Ecto neural progenitor cell (in vitro differentiated cells): ENCODE results near the gene MYO1E.
A peak's percentile ranks its signal among the peaks of the same experiment; 100 is the strongest.

Experiments
- DNase-seq: peaks from one replicate; pipeline ENCODE4 v3.0.0-alpha.2; 2018; ENCODE audit warnings: low spot score

Gene MYO1E

GRCh38 chr15:59190291-59190690, 182.4 kb downstream of the MYO1E start:
- no peak for DNase-seq

GRCh38 chr15:59189241-59189640, 183.4 kb downstream of the MYO1E start:
- no peak for DNase-seq

GRCh38 chr15:59186501-59186900, 186.2 kb downstream of the MYO1E start:
- no peak for DNase-seq

- DNase-seq, result no peak
Observed at GRCh38 chr15:59185725-59186124, 186.9 kb downstream of the MYO1E start.

GRCh38 chr15:59180945-59181600, 191.6 kb downstream of the MYO1E start:
- no peak for DNase-seq

GRCh38 chr15:59179717-59180116, 193.0 kb downstream of the MYO1E start:
- no peak for DNase-seq

- no peak for DNase-seq
Observed at GRCh38 chr15:59178151-59178695, 194.4 kb downstream of the MYO1E start.

- no peak for DNase-seq
Observed at GRCh38 chr15:59177317-59177660, 195.4 kb downstream of the MYO1E start.

GRCh38 chr15:59176653-59177316, 195.9 kb downstream of the MYO1E start:
- no peak for DNase-seq

- peak; percentile 59 for DNase-seq
Observed at GRCh38 chr15:59174835-59175831, 197.5 kb downstream of the MYO1E start.

- no peak for DNase-seq
Observed at GRCh38 chr15:59174151-59174834, 198.4 kb downstream of the MYO1E start.

- no peak for DNase-seq
Observed at GRCh38 chr15:59173194-59173593, 199.5 kb downstream of the MYO1E start.

- DNase-seq, result no peak
Observed at GRCh38 chr15:59172289-59172901, 200.3 kb downstream of the MYO1E start.

- no peak for DNase-seq
Observed at GRCh38 chr15:59171067-59171397, 201.6 kb downstream of the MYO1E start.

GRCh38 chr15:59170295-59171066, 202.2 kb downstream of the MYO1E start:
- DNase-seq, result no peak

- DNase-seq, result no peak
Observed at GRCh38 chr15:59169251-59169708, 203.4 kb downstream of the MYO1E start.

- no peak for DNase-seq
Observed at GRCh38 chr15:59168536-59168935, 204.1 kb downstream of the MYO1E start.

GRCh38 chr15:59166601-59167265, 205.9 kb downstream of the MYO1E start:
- no peak for DNase-seq

GRCh38 chr15:59166166-59166565, 206.5 kb downstream of the MYO1E start:
- no peak for DNase-seq

- no peak for DNase-seq
Observed at GRCh38 chr15:59165726-59166125, 206.9 kb downstream of the MYO1E start.
